ENCODE measurements around the gene BRD7.

BRD7 gene

DNA sequence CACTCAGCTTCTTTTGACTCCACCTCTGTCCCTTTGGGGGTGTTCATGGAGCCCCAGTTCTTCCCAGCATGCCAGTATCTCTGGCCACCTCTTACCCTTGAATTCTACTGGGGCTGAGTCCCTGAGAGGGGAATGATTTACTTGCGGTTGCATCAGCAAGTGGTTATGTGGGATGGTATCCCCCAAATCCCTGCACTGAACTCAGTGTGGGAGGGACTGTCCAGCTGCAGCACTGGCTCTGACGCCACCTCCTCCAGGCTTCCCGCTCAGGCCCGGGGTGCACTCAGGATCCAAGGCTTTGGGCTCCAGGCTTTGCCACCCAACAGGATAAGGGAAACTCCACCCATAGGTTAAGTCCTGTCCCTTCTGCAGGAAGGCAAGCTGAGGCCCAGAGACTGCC, 21.1 kb upstream of the BRD7 start:
- no peak for DNase-seq (ENCODE audit: low read depth in 2 of 3, low spot score in 1 of 3)

DNA sequence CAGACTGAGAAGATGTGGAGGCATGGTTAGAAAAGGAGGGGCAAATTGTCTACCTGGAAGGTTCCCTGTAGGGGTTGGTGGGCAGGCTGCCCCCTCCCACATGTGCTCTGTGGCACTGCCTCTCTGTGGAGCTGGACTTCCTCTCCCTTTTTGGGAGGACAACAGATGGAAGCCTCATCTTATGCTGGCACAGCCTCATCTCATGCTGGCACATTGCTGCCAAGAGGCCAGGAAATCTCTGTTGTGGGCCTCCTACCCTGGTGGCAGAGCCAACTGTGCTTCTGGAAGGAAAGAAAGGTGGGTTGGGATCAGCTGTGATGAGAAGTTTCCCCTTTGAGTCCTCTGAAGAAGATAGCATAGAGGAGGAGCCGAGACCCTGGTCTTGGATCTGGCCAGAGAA, 19.7 kb upstream of the BRD7 start:
- DNase-seq (ENCODE audit: low read depth in 2 of 3, low spot score in 1 of 3), result no peak

DNA sequence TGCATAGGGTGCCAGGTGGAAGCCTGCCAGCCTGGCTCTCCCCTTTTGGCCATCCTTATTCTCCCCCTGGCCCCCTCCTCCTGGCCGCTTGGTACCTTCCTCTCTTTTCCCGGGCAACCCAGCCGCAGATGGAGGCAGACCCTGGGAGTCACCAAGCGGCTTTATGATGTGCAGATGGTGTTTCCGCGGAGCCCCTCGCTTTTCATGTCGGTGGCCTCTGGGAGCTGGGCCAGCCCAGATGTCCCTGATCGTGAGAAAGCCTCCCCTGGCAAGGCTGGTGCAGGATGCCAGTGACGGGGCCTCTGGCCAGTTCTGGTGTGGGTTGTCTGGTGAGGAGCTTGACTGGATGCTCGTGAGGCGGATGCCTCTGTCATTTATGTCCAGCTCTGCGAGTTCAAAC, 18.0 kb upstream of the BRD7 start:
- DNase-seq (ENCODE audit: low read depth in 2 of 3, low spot score in 1 of 3), result no peak

DNA sequence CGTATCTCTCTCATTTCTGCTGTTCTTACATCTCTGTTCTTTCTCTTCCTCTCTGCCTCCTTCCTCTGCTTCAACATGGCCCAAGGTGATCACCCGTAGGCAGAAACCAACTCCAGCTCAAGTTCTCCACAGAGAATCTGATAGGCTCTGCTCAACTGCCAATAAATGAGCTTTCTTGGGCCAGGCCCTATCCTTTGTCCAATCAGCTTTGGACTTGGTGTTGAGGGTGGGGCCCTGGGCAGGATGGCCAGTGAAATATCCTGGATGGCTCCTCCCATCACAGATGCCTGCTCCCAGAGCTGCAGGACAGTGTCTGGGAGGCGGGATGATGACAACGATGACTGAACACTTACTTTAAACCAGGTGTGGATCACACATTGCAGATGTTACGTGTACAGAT, 17.4 kb upstream of the BRD7 start:
- no peak for DNase-seq (ENCODE audit: low read depth in 2 of 3, low spot score in 1 of 3)

GRCh38 chr16:50384500-50385135, 15.8 kb upstream of the BRD7 start:
- DNase-seq (ENCODE audit: low read depth in 2 of 3, low spot score in 1 of 3), result no peak

DNA sequence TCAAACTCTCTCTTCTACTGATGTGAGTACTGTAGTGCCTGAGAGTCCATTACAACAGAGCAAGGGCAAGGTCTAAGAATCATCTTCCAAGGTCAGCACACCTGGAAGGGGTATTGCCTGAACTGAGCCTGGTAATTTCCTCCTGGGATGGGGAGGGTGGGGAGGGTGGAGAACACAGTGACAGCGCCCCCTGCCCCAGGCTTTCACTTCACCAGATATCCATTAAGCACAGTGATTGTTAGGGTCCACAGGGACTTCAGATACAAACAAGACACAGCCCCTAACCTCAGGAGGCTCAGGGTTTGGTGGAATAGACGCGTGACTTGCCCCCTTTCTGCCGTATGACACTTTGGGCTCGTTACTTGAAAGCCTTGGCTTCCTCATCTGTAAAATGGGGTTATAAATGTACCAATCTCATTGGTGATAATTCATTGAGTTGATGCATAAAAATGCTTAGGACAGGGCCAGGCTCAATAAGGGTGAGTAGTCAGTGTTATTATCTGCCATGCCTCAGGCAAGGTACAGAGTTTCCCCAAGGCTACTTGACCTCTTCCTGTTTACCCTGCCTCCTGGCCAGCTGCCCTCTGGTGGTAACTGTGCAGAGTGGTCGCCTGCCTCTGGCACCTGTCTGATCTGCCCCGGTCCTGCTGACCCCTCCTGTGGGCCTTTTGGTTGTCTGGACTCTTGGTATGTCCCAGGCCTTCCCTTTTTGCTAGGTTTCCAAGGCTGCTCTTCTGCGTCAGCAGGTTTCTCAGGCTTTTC, 13.1 kb upstream of the BRD7 start:
- no peak for DNase-seq (ENCODE audit: low read depth in 2 of 3, low spot score in 1 of 3)

- DNase-seq (ENCODE audit: low read depth in 2 of 3, low spot score in 1 of 3), result no peak
These were observed 9.6 kb upstream of the BRD7 start for GRCh38 chr16:50378417-50378816.

- DNase-seq (ENCODE audit: low read depth in 2 of 3, low spot score in 1 of 3), result no peak
These were observed 8.2 kb upstream of the BRD7 start for GRCh38 chr16:50377001-50377400.

DNA sequence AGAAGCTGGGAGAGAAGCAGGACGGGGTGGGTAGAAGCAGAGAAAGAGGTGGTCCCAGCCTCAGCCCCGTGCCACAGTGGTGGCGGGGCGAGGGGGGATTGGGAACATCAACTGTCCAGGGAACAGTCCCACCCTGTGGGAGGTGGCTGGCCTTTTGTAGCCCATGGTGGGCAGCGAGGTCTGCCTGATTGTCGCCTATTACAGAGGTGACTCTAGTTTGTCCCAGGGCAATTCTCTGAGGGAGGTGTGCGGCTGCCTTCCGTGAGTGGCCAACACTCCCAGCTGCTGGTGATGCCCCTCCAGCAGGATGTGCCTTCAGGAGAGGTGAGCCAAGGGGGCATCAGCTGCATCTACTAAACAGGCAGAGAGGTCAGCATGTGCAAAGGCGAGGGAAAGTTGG, 5.0 kb upstream of the BRD7 start:
- no peak for DNase-seq (ENCODE audit: low read depth in 2 of 3, low spot score in 1 of 3)

DNA sequence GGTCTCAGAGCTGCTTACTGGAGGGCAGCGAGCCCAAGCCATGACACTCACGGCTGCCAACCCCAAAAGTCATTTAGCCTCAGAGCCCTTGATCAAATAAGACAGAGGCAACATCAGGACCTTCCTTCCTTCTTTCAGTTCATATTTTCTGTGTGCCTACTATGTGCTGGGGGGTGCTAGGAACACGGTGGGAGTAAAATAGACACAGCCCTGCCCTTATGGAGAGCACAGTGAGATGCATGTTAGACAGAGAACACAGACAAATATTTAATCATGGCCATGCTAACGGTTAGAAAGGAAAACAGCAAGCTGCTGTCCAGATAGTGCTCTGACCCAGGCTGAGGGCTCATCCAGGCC, 4.5 kb upstream of the BRD7 start:
- no peak for DNase-seq (ENCODE audit: low read depth in 2 of 3, low spot score in 1 of 3)

- DNase-seq (ENCODE audit: low read depth in 2 of 3, low spot score in 1 of 3), result no peak
These were observed 4.0 kb upstream of the BRD7 start for GRCh38 chr16:50372611-50373344.

DNA sequence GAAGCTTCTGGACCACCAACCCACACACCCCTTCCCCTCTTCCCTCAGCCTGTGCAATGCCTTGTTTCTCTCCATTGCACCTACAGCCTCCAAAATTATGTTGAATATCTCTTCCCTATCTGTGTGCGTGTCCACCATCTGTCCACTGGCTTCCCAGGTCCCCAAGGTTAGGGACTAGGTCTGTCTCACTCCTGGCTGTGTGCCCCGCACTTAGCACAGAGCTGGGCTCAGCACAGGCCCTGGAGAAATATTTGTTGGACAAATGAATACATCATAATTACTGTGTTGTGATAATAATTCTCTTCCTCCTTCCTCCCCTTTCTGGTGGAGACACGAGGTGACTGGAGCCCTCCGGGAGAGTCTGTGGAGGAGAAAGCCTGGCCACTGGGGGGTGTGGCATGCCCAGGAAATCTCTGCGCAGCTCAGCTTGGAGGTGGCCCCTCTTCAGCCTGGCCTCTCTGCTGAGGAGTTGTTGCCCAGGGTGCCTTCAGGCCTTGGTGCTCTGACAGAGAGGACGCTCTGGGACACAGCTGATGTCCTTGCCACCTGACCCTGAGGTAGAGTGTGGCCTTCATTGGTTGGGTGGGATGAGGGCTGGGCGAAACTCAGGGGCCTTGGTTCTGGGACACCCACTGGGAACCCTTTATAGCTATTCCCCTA, 3.3 kb upstream of the BRD7 start:
- no peak for DNase-seq (ENCODE audit: low read depth in 2 of 3, low spot score in 1 of 3)

DNA sequence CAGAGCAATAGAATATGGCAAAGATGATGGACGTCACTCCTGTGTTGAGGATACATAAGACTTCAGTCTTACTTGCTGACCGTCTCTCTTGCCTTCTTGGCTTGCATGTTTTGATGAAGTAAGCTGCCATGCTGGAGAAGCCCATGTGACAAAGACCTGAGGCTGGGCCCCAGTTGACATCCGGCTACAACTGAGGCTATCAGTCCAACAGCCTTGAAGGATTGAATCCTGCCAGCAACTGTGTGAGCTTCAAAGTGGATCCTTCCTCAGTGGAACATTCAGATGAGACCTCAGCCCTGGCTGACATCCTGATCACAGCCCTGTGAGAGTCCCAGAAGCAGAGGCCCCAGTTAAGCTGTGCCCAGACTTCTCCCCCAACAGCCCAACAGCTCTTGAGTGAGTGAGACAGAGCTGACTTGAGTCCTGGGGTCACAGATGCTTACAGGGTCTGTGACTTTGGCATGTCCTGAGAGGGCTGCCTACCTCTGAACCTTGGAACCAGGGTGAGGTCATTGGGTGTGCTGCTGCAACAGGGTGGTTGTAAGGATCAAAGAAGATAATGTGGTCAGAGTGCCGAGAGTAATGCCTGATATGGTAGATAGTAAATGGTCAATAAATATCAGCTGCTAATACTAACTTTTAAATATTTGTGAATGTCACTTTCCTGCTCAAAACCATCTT, 2.4 kb upstream of the BRD7 start:
- DNase-seq (ENCODE audit: low read depth in 2 of 3, low spot score in 1 of 3), result no peak

DNA sequence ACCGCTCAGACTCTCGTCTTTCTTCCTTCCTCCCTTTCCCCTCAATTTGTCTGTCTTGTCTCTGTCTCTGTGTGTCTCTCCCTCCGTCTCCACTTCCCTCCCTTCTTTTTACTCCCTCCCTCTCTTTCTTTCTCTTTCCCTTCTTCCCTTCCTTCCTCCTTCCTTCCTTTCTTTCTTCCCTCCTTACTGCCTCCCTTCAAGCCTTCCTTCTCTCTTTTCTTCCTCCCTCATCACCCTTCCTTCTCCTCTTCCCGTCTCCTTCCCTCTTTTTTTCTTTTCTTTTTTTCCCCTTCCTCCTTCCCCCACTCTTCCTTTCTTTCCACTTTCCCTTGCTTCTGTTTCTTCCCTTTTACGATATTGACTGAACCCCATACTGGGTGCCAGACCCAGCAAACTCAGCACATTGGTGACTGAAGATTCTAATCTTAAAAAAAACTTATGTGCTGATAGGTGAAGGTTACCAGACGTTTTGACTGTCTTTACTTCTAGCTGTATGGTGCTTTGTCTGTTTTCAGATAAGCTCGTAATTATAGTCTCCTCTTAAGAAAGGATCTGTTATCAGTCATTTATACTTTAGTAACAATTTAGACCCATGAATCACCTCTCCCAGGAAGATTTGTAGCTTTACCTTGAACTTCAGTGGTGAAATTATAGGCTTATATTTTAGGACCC, 481 bp upstream of the BRD7 start:
- no peak for DNase-seq (ENCODE audit: low read depth in 2 of 3, low spot score in 1 of 3)

- DNase-seq (ENCODE audit: low read depth in 2 of 3, low spot score in 1 of 3), result no peak
These were observed 895 bp downstream of the BRD7 start for GRCh38 chr16:50367777-50368409.

GRCh38 chr16:50365791-50366575, 2.8 kb downstream of the BRD7 start:
- no peak for DNase-seq (ENCODE audit: low read depth in 2 of 3, low spot score in 1 of 3)

DNA sequence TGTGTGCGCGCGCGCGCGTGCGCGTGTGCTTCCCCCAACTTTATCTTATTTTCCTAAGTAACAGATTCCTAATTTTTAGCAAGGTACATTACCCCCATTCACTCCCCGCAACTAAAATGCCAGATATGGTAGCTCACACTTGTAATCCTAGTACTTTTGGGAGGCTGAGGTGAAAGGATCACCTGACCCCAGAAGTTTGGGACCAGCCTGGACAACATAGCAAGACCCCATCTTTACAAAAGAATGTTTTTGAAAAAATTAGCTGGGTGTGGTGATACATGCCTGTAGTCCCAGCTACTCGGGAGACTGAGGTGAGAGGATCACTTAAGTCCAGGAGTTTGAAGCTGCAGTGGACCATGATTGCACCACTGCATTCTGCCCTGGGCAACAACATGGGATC, 5.1 kb downstream of the BRD7 start:
- DNase-seq (ENCODE audit: low read depth in 2 of 3, low spot score in 1 of 3), result no peak

DNA sequence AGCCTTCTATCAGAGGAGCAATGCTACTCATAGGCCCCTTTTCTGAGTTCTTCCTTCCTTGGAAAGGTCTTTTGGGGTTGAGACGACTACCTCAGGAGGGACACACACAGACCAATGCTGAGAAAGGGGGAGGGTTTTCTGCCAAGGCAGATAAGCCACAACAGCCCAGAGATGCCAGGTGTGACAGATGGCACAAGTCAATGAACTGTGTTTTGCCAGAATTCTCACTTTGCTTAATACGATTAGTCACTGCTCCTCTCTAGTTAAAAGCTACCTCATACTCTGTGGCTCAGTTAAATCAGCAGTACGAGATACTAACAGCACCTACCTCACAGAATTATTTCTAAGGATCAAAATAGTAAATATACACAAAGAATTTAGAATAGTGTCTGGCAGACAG, 8.0 kb downstream of the BRD7 start:
- DNase-seq (ENCODE audit: low read depth in 2 of 3, low spot score in 1 of 3), result no peak

- DNase-seq (ENCODE audit: low read depth in 2 of 3, low spot score in 1 of 3), result no peak
These were observed 8.6 kb downstream of the BRD7 start for GRCh38 chr16:50360033-50360778.
